ENCODE data around the gene BMPR1A. TPM values are rescaled to one million over a fixed set of nuclear protein-coding genes. Genes with fewer than 3 reads are reported as not detected.
"Not testable (repeated sequence)": the region's sequence is repeated elsewhere in the genome, so short reads cannot be mapped to it uniquely, and the experiment has no call there.

BMPR1A gene
- total RNA-seq, 1 experiment from 2014 or later: 42.6 TPM

GRCh38 chr10:86976362-86977056, 220.1 kb downstream of the BMPR1A start:
- Histone ChIP-seq H3K27ac (ENCODE audit: low read depth, low read length) (no peak overlapping the region), H4K20me1 (ENCODE audit: insufficient read depth) (no peaks in the 10 kb centered on the region), H2AFZ (ENCODE audit: low read depth, low read length, poor library complexity, severe bottlenecking) (no peak overlapping the region), H3K9me2 (ENCODE audit: insufficient read depth) (no peaks in the 10 kb centered on the region), H3K36me3 (ENCODE audit: control insufficient read depth in 1 of 2, insufficient read depth in 2 of 2, low read length in 2 of 2) (no peaks in the 10 kb centered on the region), H3K4me2 (ENCODE audit: low read length) (no peak overlapping the region), H3K27me3 (ENCODE audit: insufficient read depth, low read length) (no peaks in the 10 kb centered on the region), H3K4me3 (replicated peaks in 1 of 2; ENCODE audit: low read depth in 1 of 2, low read length in 2 of 2) (no peak overlapping the region), H3K79me2 (ENCODE audit: insufficient read depth, low read length) (no peaks in the 10 kb centered on the region), H3K9me3 (ENCODE audit: control insufficient read depth in 1 of 2, insufficient read depth in 1 of 2, low read depth in 1 of 2, low read length in 2 of 2) (no peaks in the 10 kb centered on the region), H3K9ac (ENCODE audit: low read length) (no peak overlapping the region), H3K4me1 (ENCODE audit: control insufficient read depth in 1 of 2, insufficient read depth in 2 of 2, low read length in 2 of 2) (peaks cover 40 to 82% of the 10 kb centered on the region in 2 experiments)
- BruUV-seq (replicated peaks): no TSS peak
- ATAC-seq: no peak
- no peak for DNase-seq (ENCODE audit: low read depth, low spot score)
- intact Hi-C loops (cut with micrococcal nuclease): no loop called here
- ChIA-PET POLR2A (interaction anchor here (0.5 to 1.2 kb wide), 2 partner anchors 8 to 9 kb away, joined by 3 to 5 read pairs; partner anchors contain the start of gene ADIRF), RAD21 (ENCODE audit: low non-redundant PET in 1 of 2, low total read pairs in 2 of 2, uncharacterized antibody in 2 of 2, unreplicated experiment in 2 of 2) (no interaction called here), CTCF (no interaction called here)
- no peak for TF ChIP-seq REST (IDR thresholded peaks at IDR 0.05; ENCODE audit: low read depth)

- POLR2A ChIA-PET: interaction anchor here (0.7 kb wide), 1 partner anchor 1363 kb away, joined by 3 read pairs; no protein-coding TSS in a partner anchor
- Histone ChIP-seq H3K9ac (ENCODE audit: low read length) (peak overlapping the region; percentile 32), H3K4me2 (ENCODE audit: low read length) (peak overlapping the region; percentile 20), H3K4me1 (ENCODE audit: control insufficient read depth in 1 of 2, insufficient read depth in 2 of 2, low read length in 2 of 2) (peaks cover 24 to 62% of the 10 kb centered on the region in 2 experiments)
- 0 out of 2 replicates have a peak, but pooled peaks have one; percentile 17 for TF ChIP-seq POLR2AphosphoS5 (IDR thresholded peaks at IDR 0.05; ENCODE audit: low read depth, low read length)
- RAD21 ChIA-PET (ENCODE audit: low non-redundant PET in 1 of 2, low total read pairs in 2 of 2, uncharacterized antibody in 2 of 2, unreplicated experiment in 2 of 2): interaction anchor here in 1 of 2 experiments (0.7 kb wide), 1 partner anchor 61 kb away, joined by 3 read pairs; no protein-coding TSS in a partner anchor
- H3K27me3 ChIP-seq (ENCODE audit: insufficient read depth, low read length); H3K9me2 ChIP-seq (ENCODE audit: insufficient read depth); H2AFZ ChIP-seq (ENCODE audit: low read depth, low read length, poor library complexity, severe bottlenecking); DNase-seq (ENCODE audit: low read depth, low spot score); H3K9me3 ChIP-seq (ENCODE audit: control insufficient read depth in 1 of 2, insufficient read depth in 1 of 2, low read depth in 1 of 2, low read length in 2 of 2); H3K27ac ChIP-seq (ENCODE audit: low read depth, low read length); H3K79me2 ChIP-seq (ENCODE audit: insufficient read depth, low read length); BruUV-seq (replicated peaks); H3K4me3 ChIP-seq (replicated peaks in 1 of 2; ENCODE audit: low read depth in 1 of 2, low read length in 2 of 2); intact Hi-C loops (cut with micrococcal nuclease); H3K36me3 ChIP-seq (ENCODE audit: control insufficient read depth in 1 of 2, insufficient read depth in 2 of 2, low read length in 2 of 2); H4K20me1 ChIP-seq (ENCODE audit: insufficient read depth); CTCF ChIA-PET: not testable (repeated sequence)
- peak; percentile 72 for ATAC-seq
These were observed 222.0 kb downstream of the BMPR1A start for GRCh38 chr10:86978457-86978856.
